H9 (cell line): ENCODE results near the gene ST6GALNAC3. TPM values are rescaled to one million over a fixed set of nuclear protein-coding genes. Genes with fewer than 3 reads are reported as not detected.

Experiments
- DNase-seq: peaks from one replicate; pipeline ENCODE4 v3.0.0-alpha.2; 2017
- H2AFZ ChIP-seq: one replicate; pipeline ENCODE4 v1.6.1; 2013; ENCODE audit warnings: mild to moderate bottlenecking, low read length, control low read depth, moderate library complexity
- H2AK5ac ChIP-seq: 2 replicates; pipeline ENCODE4 v1.6.1; 2013; ENCODE audit warnings: low read length, control low read depth, mixed read lengths; ENCODE audit not compliant: insufficient read length
- H2BK120ac ChIP-seq: one replicate; pipeline ENCODE4 v1.6.1; 2013; ENCODE audit warnings: low read depth, mild to moderate bottlenecking, low read length, control low read depth, inconsistent platforms; ENCODE audit not compliant: poor library complexity, severe bottlenecking
- H2BK12ac ChIP-seq: 2 replicates; pipeline ENCODE4 v1.6.1; 2013; ENCODE audit warnings: low read length, control low read depth, mixed read lengths, low read depth; ENCODE audit not compliant: insufficient read length
- H2BK15ac ChIP-seq: 2 replicates; pipeline ENCODE4 v1.6.1; 2013; ENCODE audit warnings: low read depth, low read length, control low read depth
- H2BK20ac ChIP-seq: one replicate; pipeline ENCODE4 v1.6.1; 2013; ENCODE audit warnings: low read depth, mild to moderate bottlenecking, low read length, control low read depth, inconsistent platforms; ENCODE audit not compliant: poor library complexity, severe bottlenecking
- H2BK5ac ChIP-seq: 2 replicates; pipeline ENCODE4 v1.6.1; 2013; ENCODE audit warnings: low read length, control low read depth, mixed read lengths; ENCODE audit not compliant: insufficient read length
- H3K14ac ChIP-seq: 2 replicates; pipeline ENCODE4 v1.6.1; 2013; ENCODE audit warnings: low read length, control low read depth; ENCODE audit not compliant: insufficient read depth
- H3K18ac ChIP-seq: 2 replicates; pipeline ENCODE4 v1.6.1; 2013; ENCODE audit warnings: low read depth, mild to moderate bottlenecking, mixed read lengths, low read length, control low read depth; ENCODE audit not compliant: insufficient read length
- H3K23ac ChIP-seq: 2 replicates; pipeline ENCODE4 v1.6.1; 2013; ENCODE audit warnings: low read length, control low read depth, mixed read lengths, low read depth; ENCODE audit not compliant: insufficient read length
- H3K23me2 ChIP-seq: 2 replicates; pipeline ENCODE4 v1.6.1; 2013; ENCODE audit warnings: low read depth, mild to moderate bottlenecking, mixed read lengths, low read length, control low read depth; ENCODE audit not compliant: insufficient read length, poor library complexity, severe bottlenecking
- H3K27ac ChIP-seq: 2 replicates; pipeline ENCODE4 v1.5.1; 2013; ENCODE audit warnings: low read length, control low read depth, mixed read lengths, low read depth; ENCODE audit not compliant: insufficient read length
- H3K27me3 ChIP-seq: 2 replicates; pipeline ENCODE4 v1.6.1; 2013; ENCODE audit warnings: low read length, control low read depth, inconsistent platforms; ENCODE audit not compliant: insufficient read depth
- H3K4ac ChIP-seq: 2 replicates; pipeline ENCODE4 v1.6.1; 2013; ENCODE audit warnings: low read depth, mild to moderate bottlenecking, control low read depth, inconsistent platforms, low read length, moderate library complexity
- H3K4me1 ChIP-seq: 2 replicates; pipeline ENCODE4 v1.6.1; 2013; ENCODE audit warnings: low read length, control low read depth, inconsistent platforms; ENCODE audit not compliant: insufficient read depth
- H3K4me2 ChIP-seq: 2 replicates; pipeline ENCODE4 v1.6.1; 2013; ENCODE audit warnings: low read length, control low read depth, mixed read lengths; ENCODE audit not compliant: insufficient read length, insufficient read depth
- H3K56ac ChIP-seq: 2 replicates; pipeline ENCODE4 v1.6.1; 2013; ENCODE audit warnings: low read depth, mild to moderate bottlenecking, mixed read lengths, low read length, control low read depth; ENCODE audit not compliant: insufficient read length
- H3K79me1 ChIP-seq: 2 replicates; pipeline ENCODE4 v1.6.1; 2013; ENCODE audit warnings: low read depth, mild to moderate bottlenecking, moderate library complexity, low read length, control low read depth, inconsistent platforms; ENCODE audit not compliant: insufficient read depth, poor library complexity, severe bottlenecking
- H3K79me2 ChIP-seq: 2 replicates; pipeline ENCODE4 v1.6.1; 2013; ENCODE audit warnings: low read length, control low read depth, inconsistent platforms; ENCODE audit not compliant: insufficient read depth
- H3K9ac ChIP-seq: 2 replicates; pipeline ENCODE4 v1.6.1; 2013; ENCODE audit warnings: low read length, control low read depth, mixed read lengths; ENCODE audit not compliant: insufficient read length; ENCODE audit errors: extremely low read depth
- H3K9me3 ChIP-seq: one replicate; pipeline ENCODE4 v1.6.1; 2013; ENCODE audit warnings: low read depth, low read length, inconsistent platforms; ENCODE audit not compliant: control insufficient read depth
- H3T11ph ChIP-seq: one replicate; pipeline ENCODE4 v1.6.1; 2013; ENCODE audit warnings: mild to moderate bottlenecking, low read length, control low read depth, inconsistent platforms
- H4K20me1 ChIP-seq: one replicate; pipeline ENCODE4 v1.6.1; 2013; ENCODE audit not compliant: control insufficient read depth, insufficient read length, insufficient read depth
- H4K5ac ChIP-seq: 2 replicates; pipeline ENCODE4 v1.6.1; 2013; ENCODE audit warnings: low read depth, mild to moderate bottlenecking, mixed read lengths, low read length, control low read depth; ENCODE audit not compliant: insufficient read length
- H4K8ac ChIP-seq: replicated peaks from 2 replicates; pipeline ENCODE4 v1.6.1; 2013; ENCODE audit warnings: low read length, control low read depth, mixed read lengths, low read depth; ENCODE audit not compliant: insufficient read length
- H4K91ac ChIP-seq: 2 replicates; pipeline ENCODE4 v1.6.1; 2013; ENCODE audit warnings: low read depth, mild to moderate bottlenecking, moderate library complexity, mixed read lengths, low read length, control low read depth; ENCODE audit not compliant: insufficient read length
- H3K27ac Mint-ChIP-seq, 3 experiments: 2 replicates in 2 of 3; 3 replicates in 1 of 3; pipeline ENCODE4 v1.8.0; 2020 to 2021; ENCODE audit warnings: mixed read lengths in 3 of 3, mild to moderate bottlenecking in 1 of 3, moderate library complexity in 1 of 3
- H3K27me3 Mint-ChIP-seq: 2 replicates; pipeline ENCODE4 v1.8.0; 2021; ENCODE audit warnings: low read depth, mild to moderate bottlenecking, moderate library complexity, mixed read lengths
- H3K36me3 Mint-ChIP-seq, 3 experiments: 2 replicates in 2 of 3; 3 replicates in 1 of 3; pipeline ENCODE4 v1.8.0; 2020 to 2021; ENCODE audit warnings: low read depth in 3 of 3, mixed read lengths in 3 of 3; ENCODE audit not compliant: insufficient read depth in 1 of 3
- H3K4me1 Mint-ChIP-seq, 2 experiments: 2 replicates each; pipeline ENCODE4 v1.8.0; 2020; ENCODE audit warnings: mixed read lengths in 2 of 2
- H3K4me3 Mint-ChIP-seq, 2 experiments: 2 replicates in 1 of 2; 3 replicates in 1 of 2; pipeline ENCODE4 v1.8.0; 2020 to 2021; ENCODE audit warnings: mild to moderate bottlenecking in 2 of 2, mixed read lengths in 2 of 2, moderate library complexity in 1 of 2
- H3K9me3 Mint-ChIP-seq, 2 experiments: 2 replicates in 1 of 2; 3 replicates in 1 of 2; pipeline ENCODE4 v1.8.0; 2020; ENCODE audit warnings: mild to moderate bottlenecking in 2 of 2, mixed read lengths in 2 of 2, moderate library complexity in 1 of 2
- WGBS: extraction: QIAGEN DNeasy Blood & Tissue Kit; methylation state at CpG from one replicate; pipeline ENCODE4 v1.1.7; 2013; ENCODE audit warnings: missing lambda C conversion rate, low lambda C conversion rate, mixed read lengths; ENCODE audit not compliant: insufficient read length; ENCODE audit errors: extremely low coverage; 5-methylcytosine and 5-hydroxymethylcytosine counted together
- total RNA-seq: library from RNA; stranded (reverse); gene quantifications from 2 replicates; pipeline ENCODE4 v1.2.1, GENCODE V29; 2021
- TF ChIP-seq, protein P1 (sequence below): fragments of 200-600 bp; sonication (generic); conservative IDR thresholded peaks from 3 replicates; pipeline ENCODE4 v1.8.0; 2021; ENCODE audit warnings: antibody characterized with exemption, mild to moderate bottlenecking

ST6GALNAC3 gene
- total RNA-seq, 1 experiment from 2014 or later, result 11.2 TPM

DNA sequence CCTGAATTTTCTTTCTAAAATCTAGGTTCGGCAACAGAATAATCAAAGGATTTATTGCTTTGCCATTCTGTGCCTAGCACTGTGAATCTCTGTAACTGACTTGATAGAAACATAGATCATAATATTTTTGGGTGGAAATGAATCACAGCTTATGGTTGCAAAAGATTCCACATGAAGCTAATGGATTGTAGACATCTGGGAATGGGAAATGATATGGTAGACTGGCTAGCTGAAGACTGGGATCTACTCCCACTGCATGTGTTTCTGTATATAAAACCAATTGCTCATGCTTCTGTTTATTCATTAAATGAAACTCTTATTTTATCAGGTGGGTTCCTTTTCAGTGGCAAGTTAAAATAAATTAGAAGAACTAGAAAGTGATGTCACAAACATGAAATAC, 395.6 kb downstream of the ST6GALNAC3 start:
- Histone ChIP-seq H2AK5ac (no peak overlapping the region), H3K4ac (no peak overlapping the region), H4K5ac (no peak overlapping the region), H4K91ac (no peak overlapping the region), H4K20me1 (no peaks in the 10 kb centered on the region), H3K27me3 (no peaks in the 10 kb centered on the region), H3K23ac (no peak overlapping the region), H4K8ac (no peak overlapping the region), H3T11ph (no peak overlapping the region), H3K9ac (no peak overlapping the region), H3K9me3 (no peaks in the 10 kb centered on the region), H3K79me1 (peaks cover 3% of the 10 kb centered on the region), H3K56ac (no peak overlapping the region), H3K4me2 (no peak overlapping the region), H3K79me2 (no peaks in the 10 kb centered on the region), H2BK15ac (no peak overlapping the region), H3K18ac (no peak overlapping the region), H3K4me1 (no peaks in the 10 kb centered on the region), H2AFZ (no peak overlapping the region), H3K14ac (no peak overlapping the region), H2BK12ac (no peak overlapping the region), H2BK120ac (no peak overlapping the region), H2BK5ac (no peak overlapping the region), H3K23me2 (no peaks in the 10 kb centered on the region), H3K27ac (no peak overlapping the region), H2BK20ac (no peak overlapping the region)
- Mint-ChIP-seq H3K4me3 (no peak overlapping the region), H3K36me3 (no peaks in the 10 kb centered on the region), H3K27me3 (no peaks in the 10 kb centered on the region), H3K27ac (no peak overlapping the region), H3K9me3 (no peaks in the 10 kb centered on the region), H3K4me1 (peaks cover 6 to 8% of the 10 kb centered on the region in 2 experiments)
- TF ChIP-seq, protein P1, sequence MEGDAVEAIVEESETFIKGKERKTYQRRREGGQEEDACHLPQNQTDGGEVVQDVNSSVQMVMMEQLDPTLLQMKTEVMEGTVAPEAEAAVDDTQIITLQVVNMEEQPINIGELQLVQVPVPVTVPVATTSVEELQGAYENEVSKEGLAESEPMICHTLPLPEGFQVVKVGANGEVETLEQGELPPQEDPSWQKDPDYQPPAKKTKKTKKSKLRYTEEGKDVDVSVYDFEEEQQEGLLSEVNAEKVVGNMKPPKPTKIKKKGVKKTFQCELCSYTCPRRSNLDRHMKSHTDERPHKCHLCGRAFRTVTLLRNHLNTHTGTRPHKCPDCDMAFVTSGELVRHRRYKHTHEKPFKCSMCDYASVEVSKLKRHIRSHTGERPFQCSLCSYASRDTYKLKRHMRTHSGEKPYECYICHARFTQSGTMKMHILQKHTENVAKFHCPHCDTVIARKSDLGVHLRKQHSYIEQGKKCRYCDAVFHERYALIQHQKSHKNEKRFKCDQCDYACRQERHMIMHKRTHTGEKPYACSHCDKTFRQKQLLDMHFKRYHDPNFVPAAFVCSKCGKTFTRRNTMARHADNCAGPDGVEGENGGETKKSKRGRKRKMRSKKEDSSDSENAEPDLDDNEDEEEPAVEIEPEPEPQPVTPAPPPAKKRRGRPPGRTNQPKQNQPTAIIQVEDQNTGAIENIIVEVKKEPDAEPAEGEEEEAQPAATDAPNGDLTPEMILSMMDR, result no peak
- no CpG with 5 or more reads among the region's 1 CpG for WGBS
- no peak for DNase-seq
